Heart left ventricle (tissue), 16 donors: ENCODE data around the gene CEP112. TPM values are rescaled to one million over a fixed set of nuclear protein-coding genes. Genes with fewer than 3 reads are reported as not detected.

Source experiments
- ATAC-seq, 4 donors: fragments of 200-7000 bp; cut with Tn5 transposase; one replicate each; pipeline ENCODE4 v1.9.1; 2020 to 2022; ENCODE audit warnings: moderate library complexity in 4 of 4, mild to moderate bottlenecking in 3 of 4, moderate number of reproducible peaks in 1 of 4
- DNase-seq, 5 donors: peaks; one replicate each; pipeline ENCODE4 v3.0.0-alpha.2; 2020
- H3K27ac ChIP-seq, 12 donors: fragments of 200-600 bp; sonication (generic) in 4 of 12; one replicate each; pipeline versions ENCODE4 v1.5.0 to v1.8.0; 2016 to 2022; ENCODE audit warnings: mild to moderate bottlenecking in 2 of 12
- H3K27me3 ChIP-seq, 9 donors: fragments of 200-600 bp; sonication (generic) in 2 of 9; one replicate each; pipeline versions ENCODE4 v1.5.1 to v1.8.0; 2016 to 2022; ENCODE audit warnings: mild to moderate bottlenecking in 3 of 9
- H3K36me3 ChIP-seq, 9 donors: fragments of 200-600 bp; sonication (generic) in 2 of 9; one replicate each; pipeline versions ENCODE4 v1.5.0 to v1.8.0; 2018 to 2022; ENCODE audit warnings: mild to moderate bottlenecking in 2 of 9
- H3K4me1 ChIP-seq, 12 donors: fragments of 200-600 bp; sonication (generic) in 4 of 12; one replicate each; pipeline versions ENCODE4 v1.5.0 to v1.8.0; 2016 to 2022; ENCODE audit warnings: mild to moderate bottlenecking in 3 of 12
- H3K4me3 ChIP-seq, 12 donors: fragments of 200-600 bp; sonication (generic) in 4 of 12; one replicate each; pipeline versions ENCODE4 v1.5.0 to v1.8.0; 2017 to 2022; ENCODE audit warnings: mild to moderate bottlenecking in 9 of 12, moderate library complexity in 4 of 12
- H3K9me3 ChIP-seq, 12 donors: fragments of 200-600 bp; sonication (generic) in 4 of 12; one replicate each; pipeline versions ENCODE4 v1.5.0 to v1.8.0; 2016 to 2022; ENCODE audit warnings: mild to moderate bottlenecking in 1 of 12
- POLR2A ChIP-seq, 2 donors: fragments of 450-650 bp; IDR thresholded peaks; one replicate each; pipeline ENCODE4 v1.6.1; 2017; ENCODE audit warnings: antibody characterized with exemption in 2 of 2, mild to moderate bottlenecking in 2 of 2, moderate library complexity in 2 of 2
- WGBS, 4 donors: extraction: QIAGEN DNeasy Blood & Tissue Kit in 2 of 4; methylation state at CpG; one replicate each; pipeline versions ENCODE4 v1.1.5 to v1.1.7; 2013 to 2018; 5-methylcytosine and 5-hydroxymethylcytosine counted together
- intact Hi-C, 10 donors: fragments of 100-400 bp; cut with DNase I; formaldehyde crosslinking; loops; one replicate each; pipeline versions ENCODE4 v1.11.1 to v1.14.2; 2022
- polyA plus RNA-seq, 2 donors: library from polyadenylated mRNA; stranded (reverse); fragments of 200-250 nt; gene quantifications; one replicate each; pipeline ENCODE4 v1.2.3, GENCODE V29; 2013
- total RNA-seq, 9 donors: library from RNA; depleted of rRNA in 2 of 9; stranded (reverse); fragments of >200 nt in 2 of 9; fragmentation: NEBNext Ultra II Directional in 3 of 9; extraction: Animal tissue kit (Norgen Biotek cat#: 25700) in 3 of 9; gene quantifications; one replicate each; pipeline versions ENCODE4 v1.1.0 to v1.2.4, GENCODE V29; 2016 to 2023
- TF ChIP-seq, protein P1 (sequence below), 12 donors: fragments of 200-600 bp; sonication (generic) in 4 of 12; IDR thresholded peaks; one replicate each; pipeline versions ENCODE4 v1.5.0 to v1.8.0; 2018 to 2022; ENCODE audit warnings: antibody characterized with exemption in 12 of 12, mild to moderate bottlenecking in 5 of 12
- donor health status: ischemic (EF 13 %, LVEDD 7.1; RV severe dilation, severe dysfunction).
- donor health status: healthy with polysubstance abuse.
- donor health status: DM: no; HTN: yes; CAD: no.
- donor health status: DM: no; HTN: no; CAD: no.
- donor health status: ischemic (EF 25% LVEDD 6.9; RV normal size, moderate dysfunction).
- donor health status: ischemic (EF 25% LVEDD 5.7; RV mildly dilated, moderate dysfunction).
- donor health status: healthy.
- donor health status: DM: yes; HTN: yes; CAD: no.
- donor health status: ischemic (EF 35%, LVEDD 5.7; RV mildly dilated, moderate dysfunction).
- donor health status: nonischemic (EF 11% LVEDD 7.7; RV severe dilation, severe dysfunction).
- donor health status: DM: yes; HTN: yes; CAD: no.
- donor health status: PGD.
- donor health status: ischemic (EF 29% LVEDD 5.4; RV normal size, mild dysfunction).
- donor health status: nonischemic (EF 23%, LVEDD 6.1; RV moderate dilation, normal function).

Gene CEP112
- total and polyA plus RNA-seq, 11 donors, result 5.5 to 28.3 (median 14.3) TPM

DNA sequence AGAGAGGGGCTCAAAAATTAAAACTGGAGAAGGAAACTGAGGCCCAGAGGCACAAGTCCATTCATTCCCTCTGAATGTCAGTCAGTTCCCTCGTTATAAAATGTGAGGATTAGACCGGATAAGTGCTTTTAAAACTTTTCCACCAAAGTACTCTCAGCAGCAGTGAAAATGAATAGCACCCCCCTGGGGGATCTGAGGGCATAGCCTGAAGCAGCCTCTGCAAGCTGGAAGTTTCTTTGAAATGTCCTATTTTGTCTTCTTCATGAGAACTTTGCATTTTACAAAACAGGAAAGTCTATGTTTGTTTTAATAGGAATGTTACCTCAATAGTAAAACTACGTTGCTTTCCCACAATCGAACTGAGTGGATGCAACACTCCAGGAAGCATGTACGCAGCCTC, 273.0 kb downstream of the CEP112 start:
- intact Hi-C loops, result loop anchor here in 2 of 10 donors (5.0 to 10.0 kb wide), 3 partner anchors 64 to 354 kb away; partner anchors contain the start of gene AXIN2 (in 1 of the 2)
- DNase-seq, result no peak
- H3K27me3 ChIP-seq, result no peaks in the 10 kb centered on the region
- no peaks in the 10 kb centered on the region for H3K36me3 ChIP-seq
- H3K4me1 ChIP-seq, result peaks cover 0 to 26% (median 15%) of the 10 kb centered on the region in 12 donors
- 45 to 56% (median 50%) methylated on average over 5 of the region's 5 CpGs for WGBS, 4 donors
- H3K9me3 ChIP-seq, result no peaks in the 10 kb centered on the region
- peak in 1 of 4 donors; percentile 22 for ATAC-seq
- peak overlapping the region in 5 of 12 donors; percentile 11 to 63 (median 45) for H3K27ac ChIP-seq
- no peak overlapping the region for H3K4me3 ChIP-seq
- TF ChIP-seq, protein P1, sequence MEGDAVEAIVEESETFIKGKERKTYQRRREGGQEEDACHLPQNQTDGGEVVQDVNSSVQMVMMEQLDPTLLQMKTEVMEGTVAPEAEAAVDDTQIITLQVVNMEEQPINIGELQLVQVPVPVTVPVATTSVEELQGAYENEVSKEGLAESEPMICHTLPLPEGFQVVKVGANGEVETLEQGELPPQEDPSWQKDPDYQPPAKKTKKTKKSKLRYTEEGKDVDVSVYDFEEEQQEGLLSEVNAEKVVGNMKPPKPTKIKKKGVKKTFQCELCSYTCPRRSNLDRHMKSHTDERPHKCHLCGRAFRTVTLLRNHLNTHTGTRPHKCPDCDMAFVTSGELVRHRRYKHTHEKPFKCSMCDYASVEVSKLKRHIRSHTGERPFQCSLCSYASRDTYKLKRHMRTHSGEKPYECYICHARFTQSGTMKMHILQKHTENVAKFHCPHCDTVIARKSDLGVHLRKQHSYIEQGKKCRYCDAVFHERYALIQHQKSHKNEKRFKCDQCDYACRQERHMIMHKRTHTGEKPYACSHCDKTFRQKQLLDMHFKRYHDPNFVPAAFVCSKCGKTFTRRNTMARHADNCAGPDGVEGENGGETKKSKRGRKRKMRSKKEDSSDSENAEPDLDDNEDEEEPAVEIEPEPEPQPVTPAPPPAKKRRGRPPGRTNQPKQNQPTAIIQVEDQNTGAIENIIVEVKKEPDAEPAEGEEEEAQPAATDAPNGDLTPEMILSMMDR (IDR thresholded peaks at IDR 0.05), result peak in 8 of 12 donors; percentile 8 to 49 (median 18)
- TF ChIP-seq POLR2A (IDR thresholded peaks at IDR 0.05), result no peak

DNA sequence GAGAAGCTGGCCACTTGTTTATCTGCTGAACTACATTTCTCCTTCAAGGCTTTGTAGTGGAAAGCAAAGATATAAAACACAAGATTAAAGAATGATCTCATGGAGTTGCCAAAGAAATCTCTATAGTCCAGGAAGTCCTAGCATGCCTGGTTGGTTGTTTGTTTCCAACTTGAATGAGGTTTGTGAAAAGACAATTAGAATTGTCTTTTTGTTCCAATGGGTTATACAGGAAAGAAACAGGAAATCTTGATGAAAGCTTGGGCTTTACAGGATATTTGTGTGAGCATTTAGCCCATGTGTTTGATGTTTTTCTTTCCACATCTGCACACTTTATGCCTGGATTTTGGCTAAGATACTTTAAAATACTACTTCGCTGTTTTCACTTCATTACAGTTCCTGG, 273.4 kb downstream of the CEP112 start:
- Histone ChIP-seq H3K9me3 (no peaks in the 10 kb centered on the region), H3K27ac (peak overlapping the region in 5 of 12 donors; percentile 11 to 63 (median 32))
- 40 to 58% (median 56%) methylated on average over 1 of the region's 1 CpG for WGBS, 4 donors

DNA sequence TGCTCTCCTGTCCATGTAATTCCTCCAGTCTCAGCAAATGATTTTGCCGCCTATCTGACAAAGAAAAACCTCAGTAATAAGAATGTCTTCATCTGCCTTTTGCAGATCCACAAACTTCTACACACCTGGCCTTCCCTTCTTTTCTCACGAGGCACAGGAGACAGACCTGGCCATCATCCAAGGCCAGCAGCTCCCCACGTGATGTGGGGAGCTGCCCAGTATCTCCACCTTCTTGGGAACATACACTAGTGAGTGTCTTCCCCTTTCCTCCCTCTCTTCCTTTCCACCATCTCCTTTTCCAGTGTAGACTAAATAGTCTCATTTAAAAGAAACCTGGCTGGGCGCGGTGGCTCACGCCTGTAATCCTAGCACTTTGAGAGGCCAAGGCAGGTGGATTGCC, 274.4 kb downstream of the CEP112 start:
- Histone ChIP-seq H3K4me1 (peaks cover 0 to 30% (median 15%) of the 10 kb centered on the region in 12 donors), H3K36me3 (no peaks in the 10 kb centered on the region), H3K4me3 (no peak overlapping the region), H3K27me3 (no peaks in the 10 kb centered on the region), H3K27ac (peak overlapping the region in 1 of 12 donors; percentile 2), H3K9me3 (no peaks in the 10 kb centered on the region)
- DNase-seq (no peak), ATAC-seq (no peak)
- intact Hi-C loops, result loop anchor here in 2 of 10 donors (5.0 to 10.0 kb wide), 3 partner anchors 63 to 353 kb away; partner anchors contain the start of gene AXIN2 (in 1 of the 2)
- TF ChIP-seq POLR2A (IDR thresholded peaks at IDR 0.05), result no peak
- TF ChIP-seq, protein P1 (IDR thresholded peaks at IDR 0.05), result no peak
- WGBS, 4 donors, result 79 to 86% (median 83%) methylated on average over 6 of the region's 6 CpGs

More for the DNA sequence above, 273.4 kb downstream of the CEP112 start:
- H3K36me3 ChIP-seq, result no peaks in the 10 kb centered on the region
- ATAC-seq, result peak in 2 of 4 donors; percentile 36 to 45
- peaks cover 0 to 26% (median 15%) of the 10 kb centered on the region in 12 donors for H3K4me1 ChIP-seq
- intact Hi-C loops, result loop anchor here in 2 of 10 donors (5.0 to 10.0 kb wide), 3 partner anchors 64 to 354 kb away; partner anchors contain the start of gene AXIN2 (in 1 of the 2)
- no peaks in the 10 kb centered on the region for H3K27me3 ChIP-seq
- H3K4me3 ChIP-seq, result no peak overlapping the region
- TF ChIP-seq POLR2A (IDR thresholded peaks at IDR 0.05), result no peak
- TF ChIP-seq, protein P1 (IDR thresholded peaks at IDR 0.05), result no peak
- DNase-seq, result no peak

DNA sequence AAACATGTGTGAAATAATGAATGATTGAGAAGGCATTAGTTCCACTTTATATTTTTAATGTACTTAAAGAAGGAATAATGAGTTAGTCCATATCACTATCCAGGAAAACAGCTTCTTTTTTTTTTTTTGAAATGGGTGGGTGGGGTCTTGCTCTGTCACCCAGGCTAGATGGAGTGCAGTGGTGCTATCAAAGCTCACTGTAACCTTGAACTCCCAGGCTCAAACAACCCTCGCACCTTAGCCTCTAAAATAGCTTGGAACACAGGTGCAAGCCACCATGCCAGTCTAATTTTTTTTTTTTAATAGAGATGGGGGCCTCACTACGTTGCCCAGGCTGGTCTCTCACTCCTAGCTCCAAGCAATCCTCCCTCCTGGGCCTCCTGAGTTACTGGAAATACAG, 275.5 kb downstream of the CEP112 start:
- no peaks in the 10 kb centered on the region for H3K36me3 ChIP-seq
- H3K27me3 ChIP-seq, result no peaks in the 10 kb centered on the region
- DNase-seq (no peak), ATAC-seq (no peak)
- TF ChIP-seq, protein P1 (IDR thresholded peaks at IDR 0.05), result no peak
- TF ChIP-seq POLR2A (IDR thresholded peaks at IDR 0.05), result no peak
- H3K4me1 ChIP-seq, result peaks cover 0 to 30% (median 15%) of the 10 kb centered on the region in 12 donors
- H3K4me3 ChIP-seq, result no peak overlapping the region
- WGBS, 4 donors, result 96 to 100% (median 98%) methylated on average over 2 of the region's 2 CpGs
- intact Hi-C loops, result loop anchor here in 2 of 10 donors (5.0 to 10.0 kb wide), 3 partner anchors 62 to 352 kb away; partner anchors contain the start of gene AXIN2 (in 1 of the 2)
- peaks cover 0 to 4% (median 0%) of the 10 kb centered on the region in 12 donors for H3K9me3 ChIP-seq
- no peak overlapping the region for H3K27ac ChIP-seq
